Breast epithelium (tissue), 4 donors: ENCODE measurements around the gene LMX1B. TPM values are rescaled to one million over a fixed set of nuclear protein-coding genes. Genes with fewer than 3 reads are reported as not detected.

Experiments used
- DNase-seq, 2 donors: peaks; one replicate each; pipeline ENCODE4 v3.0.0-alpha.2; 2019; ENCODE audit warnings: low spot score in 2 of 2
- H3K27ac ChIP-seq, 2 donors: fragments of 200-600 bp; sonication (generic) in 1 of 2; one replicate each; pipeline ENCODE4 v1.5.1; 2016 to 2019; ENCODE audit warnings: mild to moderate bottlenecking in 1 of 2
- H3K27me3 ChIP-seq, 2 donors: fragments of 200-600 bp; sonication (generic) in 1 of 2; one replicate each; pipeline versions ENCODE4 v1.5.1 to v1.6.0; 2017 to 2019; ENCODE audit warnings: control low read depth in 1 of 2, mild to moderate bottlenecking in 1 of 2
- H3K36me3 ChIP-seq: fragments of 200-600 bp; one replicate; pipeline ENCODE4 v1.5.1; 2019
- H3K4me1 ChIP-seq, 2 donors: fragments of 200-600 bp; sonication (generic); one replicate each; pipeline ENCODE4 v1.5.1; 2016 to 2019; ENCODE audit warnings: control low read depth in 1 of 2
- H3K4me3 ChIP-seq, 3 donors: fragments of 200-600 bp; sonication (generic); 1 replicate in 2 of 3; 2 replicates in 1 of 3; pipeline ENCODE4 v1.5.1; 2016 to 2019; ENCODE audit warnings: mild to moderate bottlenecking in 3 of 3, moderate library complexity in 2 of 3
- H3K9me3 ChIP-seq, 2 donors: fragments of 200-600 bp; sonication (generic) in 1 of 2; one replicate each; pipeline ENCODE4 v1.5.1; 2016 to 2019; ENCODE audit warnings: control low read depth in 1 of 2
- POLR2A ChIP-seq: fragments of 450-650 bp; IDR thresholded peaks from one replicate; pipeline ENCODE4 v1.6.1; 2016; ENCODE audit warnings: antibody characterized with exemption, mild to moderate bottlenecking, moderate library complexity
- POLR2AphosphoS5 ChIP-seq, 3 donors: sonication (generic); formaldehyde crosslinking; IDR thresholded peaks; one replicate each; pipeline ENCODE4 v1.6.1; 2017; ENCODE audit warnings: antibody characterized with exemption in 3 of 3
- intact Hi-C: fragments of 100-400 bp; cut with DNase I; formaldehyde crosslinking; loops from one replicate; pipeline ENCODE4 v1.15.1; 2023; ENCODE audit warnings: low total_unique reads
- total RNA-seq, 3 donors: library from RNA; depleted of rRNA; stranded (reverse); fragments of >200 nt; gene quantifications; one replicate each; pipeline ENCODE4 v1.1.0, GENCODE V29; 2016
- TF ChIP-seq, protein P1 (sequence below), 3 donors: fragments of 450-650 bp; IDR thresholded peaks; one replicate each; pipeline ENCODE4 v1.5.1; 2016 to 2017; ENCODE audit warnings: antibody characterized with exemption in 3 of 3, mild to moderate bottlenecking in 3 of 3, moderate library complexity in 3 of 3

Gene LMX1B
- total RNA-seq, 3 donors from 2014 or later: 0.16 to 20.3 (median 9.2) TPM

- no peak for DNase-seq
- no peaks in the 10 kb centered on the region for H3K27me3 ChIP-seq
- TF ChIP-seq POLR2A: no peak
- TF ChIP-seq, protein P1, sequence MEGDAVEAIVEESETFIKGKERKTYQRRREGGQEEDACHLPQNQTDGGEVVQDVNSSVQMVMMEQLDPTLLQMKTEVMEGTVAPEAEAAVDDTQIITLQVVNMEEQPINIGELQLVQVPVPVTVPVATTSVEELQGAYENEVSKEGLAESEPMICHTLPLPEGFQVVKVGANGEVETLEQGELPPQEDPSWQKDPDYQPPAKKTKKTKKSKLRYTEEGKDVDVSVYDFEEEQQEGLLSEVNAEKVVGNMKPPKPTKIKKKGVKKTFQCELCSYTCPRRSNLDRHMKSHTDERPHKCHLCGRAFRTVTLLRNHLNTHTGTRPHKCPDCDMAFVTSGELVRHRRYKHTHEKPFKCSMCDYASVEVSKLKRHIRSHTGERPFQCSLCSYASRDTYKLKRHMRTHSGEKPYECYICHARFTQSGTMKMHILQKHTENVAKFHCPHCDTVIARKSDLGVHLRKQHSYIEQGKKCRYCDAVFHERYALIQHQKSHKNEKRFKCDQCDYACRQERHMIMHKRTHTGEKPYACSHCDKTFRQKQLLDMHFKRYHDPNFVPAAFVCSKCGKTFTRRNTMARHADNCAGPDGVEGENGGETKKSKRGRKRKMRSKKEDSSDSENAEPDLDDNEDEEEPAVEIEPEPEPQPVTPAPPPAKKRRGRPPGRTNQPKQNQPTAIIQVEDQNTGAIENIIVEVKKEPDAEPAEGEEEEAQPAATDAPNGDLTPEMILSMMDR (IDR thresholded peaks at IDR 0.05): no peak
- TF ChIP-seq POLR2AphosphoS5 (IDR thresholded peaks at IDR 0.05): no peak
- H3K27ac ChIP-seq: no peak overlapping the region
- H3K4me3 ChIP-seq: no peak overlapping the region
- no peaks in the 10 kb centered on the region for H3K36me3 ChIP-seq
- peaks cover 9 to 13% of the 10 kb centered on the region in 2 donors for H3K9me3 ChIP-seq
- H3K4me1 ChIP-seq: no peaks in the 10 kb centered on the region
- intact Hi-C loops: no loop called here
These were observed 121.8 kb downstream of the LMX1B start for GRCh38 chr9:126735482-126735881.

GRCh38 chr9:126738553-126738952 is 124.8 kb downstream of the LMX1B start:
- H3K4me3 ChIP-seq: no peak overlapping the region
- peaks cover 9 to 13% of the 10 kb centered on the region in 2 donors for H3K9me3 ChIP-seq
- H3K27me3 ChIP-seq: no peaks in the 10 kb centered on the region
- no peak for DNase-seq
- intact Hi-C loops: no loop called here
- no peaks in the 10 kb centered on the region for H3K4me1 ChIP-seq
- H3K27ac ChIP-seq: no peak overlapping the region
- H3K36me3 ChIP-seq: no peaks in the 10 kb centered on the region
- TF ChIP-seq POLR2A: no peak
- TF ChIP-seq, protein P1 (IDR thresholded peaks at IDR 0.05): no peak
- no peak for TF ChIP-seq POLR2AphosphoS5 (IDR thresholded peaks at IDR 0.05)

DNA sequence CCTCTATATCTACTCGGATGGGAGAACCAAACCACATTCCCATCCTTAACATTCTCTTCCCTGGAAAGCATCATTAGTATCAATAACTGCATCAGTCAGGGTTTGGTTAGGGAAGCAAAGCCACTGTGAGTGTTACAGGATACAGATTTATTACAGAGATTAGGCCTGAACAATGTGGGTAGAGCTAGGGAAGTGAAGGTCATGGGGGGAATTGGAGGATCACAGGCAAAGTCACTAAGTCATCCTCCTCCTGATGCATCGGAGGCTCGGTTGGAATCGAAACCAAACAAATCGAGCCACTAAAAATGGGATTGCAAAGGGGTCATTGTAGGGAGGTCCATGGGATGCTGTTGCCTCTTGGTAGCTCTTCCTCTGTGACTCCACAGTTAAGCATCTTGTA is 129.3 kb downstream of the LMX1B start:
- no peak for DNase-seq
- no peaks in the 10 kb centered on the region for H3K9me3 ChIP-seq
- H3K27ac ChIP-seq: no peak overlapping the region
- H3K27me3 ChIP-seq: no peaks in the 10 kb centered on the region
- H3K4me1 ChIP-seq: no peaks in the 10 kb centered on the region
- H3K4me3 ChIP-seq: no peak overlapping the region
- intact Hi-C loops: no loop called here
- TF ChIP-seq, protein P1 (IDR thresholded peaks at IDR 0.05): no peak
- TF ChIP-seq POLR2A: no peak
- no peak for TF ChIP-seq POLR2AphosphoS5 (IDR thresholded peaks at IDR 0.05)
- H3K36me3 ChIP-seq: no peaks in the 10 kb centered on the region

DNA sequence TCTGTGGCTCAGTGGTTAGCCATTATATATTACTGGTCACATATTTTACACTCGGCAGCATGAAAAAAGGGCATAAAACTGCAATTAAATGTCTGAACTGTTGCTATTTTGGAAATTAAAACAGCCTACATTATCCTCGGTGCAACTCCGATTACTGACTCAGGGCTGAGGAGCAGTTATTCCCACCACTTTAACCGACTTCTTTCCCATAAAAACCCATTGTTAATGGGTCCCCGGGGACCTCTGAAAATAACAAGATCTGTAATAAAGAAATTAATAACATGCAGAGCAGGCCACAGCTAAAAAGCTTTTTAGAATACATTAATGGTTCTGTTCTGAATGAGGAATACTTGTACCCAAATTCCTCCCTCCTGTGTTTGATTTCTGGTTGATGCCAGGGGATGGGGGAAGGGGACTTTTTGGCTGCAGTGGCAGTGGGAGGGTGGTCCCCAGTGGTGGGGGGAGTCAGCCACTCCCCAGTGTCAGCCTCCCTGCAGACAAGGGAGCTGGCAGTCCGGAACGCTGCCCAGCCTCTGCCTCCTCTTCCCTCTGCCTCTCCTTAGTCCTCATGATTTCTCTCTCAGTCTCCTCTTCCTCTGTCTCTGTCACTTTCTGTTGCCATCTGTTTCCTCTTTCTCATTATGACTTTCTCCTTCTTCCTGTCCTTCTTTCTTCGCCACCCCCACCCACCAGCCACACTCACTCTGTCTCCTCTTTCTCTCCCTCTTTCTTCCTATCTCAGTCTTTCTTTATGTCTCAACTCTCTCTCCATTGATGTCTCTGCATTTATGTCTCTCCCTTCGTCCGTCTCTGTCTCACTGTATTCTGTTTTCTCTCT is 132.1 kb downstream of the LMX1B start:
- Histone ChIP-seq H3K36me3 (no peaks in the 10 kb centered on the region), H3K4me1 (no peaks in the 10 kb centered on the region), H3K9me3 (no peaks in the 10 kb centered on the region), H3K27ac (no peak overlapping the region), H3K27me3 (no peaks in the 10 kb centered on the region), H3K4me3 (no peak overlapping the region)
- TF ChIP-seq, protein P1 (IDR thresholded peaks at IDR 0.05): no peak
- TF ChIP-seq POLR2A: no peak
- TF ChIP-seq POLR2AphosphoS5 (IDR thresholded peaks at IDR 0.05): no peak
- intact Hi-C loops: no loop called here
- DNase-seq: no peak

Other genes starting within 250 kb of the LMX1B start
- gene ZBTB43, start 191.1 kb downstream of the LMX1B start, total RNA-seq: 10 to 100 TPM; 10.9 to 20.6 (median 13.1) TPM
- 10 to 100 TPM in 2 of 3 donors, 1 to 10 TPM in 1; 9.2 to 13.9 (median 12.2) TPM for gene ZBTB34, start 246.7 kb downstream of the LMX1B start, total RNA-seq